GM13977 (cell line): Measurements from ENCODE around the gene FAM120A.
A peak's percentile ranks its signal among the peaks of the same experiment; 100 is the strongest.

Source experiments
- DNase-seq: peaks from one replicate; pipeline ENCODE4 v3.0.0; 2012; ENCODE audit warnings: low spot score
- CTCF ChIP-seq: IDR thresholded peaks from 2 replicates; pipeline ENCODE4 v1.5.1; 2012; ENCODE audit warnings: mild to moderate bottlenecking, control low read depth; ENCODE audit not compliant: insufficient read depth; ENCODE audit errors: extremely low read depth, missing control alignments
- in situ Hi-C: fragments of 300-500 bp; cut with MboI; formaldehyde crosslinking; loops from one replicate; pipeline ENCODE4 v1.12.0; 2022; ENCODE audit warnings: low sequenced_read_pairs, low pct_unique_long_range_greater_than_20kb, mixed read lengths, inconsistent platforms; ENCODE audit not compliant: unreplicated experiment

Gene FAM120A

GRCh38 chr9:93450945-93451815, at the start of gene FAM120A:
TSS of gene FAM120A (plus strand) at chr9:93451685. CDS start at chr9:93451916, 231 bp downstream.
- TF ChIP-seq CTCF, result no peak
- in situ Hi-C loops, result no loop called here
- peak; percentile 92 for DNase-seq

GRCh38 chr9:93406371-93406770, 45.1 kb upstream of the FAM120A start:
- no peak for TF ChIP-seq CTCF
- in situ Hi-C loops, result no loop called here
- DNase-seq, result no peak

- TF ChIP-seq CTCF, result no peak
- in situ Hi-C loops, result no loop called here
- no peak for DNase-seq
Observed at GRCh38 chr9:93413530-93413929, 38.0 kb upstream of the FAM120A start.

GRCh38 chr9:93415176-93415690, 36.3 kb upstream of the FAM120A start:
- in situ Hi-C loops, result no loop called here

GRCh38 chr9:93416530-93417235, 34.8 kb upstream of the FAM120A start:
- in situ Hi-C loops, result no loop called here
- TF ChIP-seq CTCF, result no peak
- DNase-seq, result no peak

More at GRCh38 chr9:93415176-93415690, 36.3 kb upstream of the FAM120A start:
- DNase-seq, result no peak
- no peak for TF ChIP-seq CTCF

GRCh38 chr9:93417538-93417937, 33.9 kb upstream of the FAM120A start:
- no peak for TF ChIP-seq CTCF
- DNase-seq, result no peak
- in situ Hi-C loops, result no loop called here
